HG03097 (cell line): ENCODE results near the gene CCL25.
"Not testable (repeated sequence)": the region's sequence is repeated elsewhere in the genome, so short reads cannot be mapped to it uniquely, and the experiment has no call there.

Experiments used
- ATAC-seq: cut with Tn5 transposase; IDR thresholded peaks from one replicate; pipeline ENCODE4 v1.9.1; 2021; ENCODE audit not compliant: unreplicated experiment, low FRiP score

The CCL25 gene

GRCh38 chr19:8084152-8084551, 31.6 kb downstream of the CCL25 start:
- no peak for ATAC-seq

- no peak for ATAC-seq
Measured at GRCh38 chr19:8085598-8086408, 33.2 kb downstream of the CCL25 start.

GRCh38 chr19:8086849-8087248, 34.3 kb downstream of the CCL25 start:
- no peak for ATAC-seq

GRCh38 chr19:8087876-8088275, 35.3 kb downstream of the CCL25 start:
- no peak for ATAC-seq

- no peak for ATAC-seq
Measured at GRCh38 chr19:8088752-8089663, 36.4 kb downstream of the CCL25 start.

- ATAC-seq = no peak
Measured at GRCh38 chr19:8089664-8090601, 37.4 kb downstream of the CCL25 start.

- no peak for ATAC-seq
Measured at GRCh38 chr19:8090950-8091349, 38.4 kb downstream of the CCL25 start.

DNA sequence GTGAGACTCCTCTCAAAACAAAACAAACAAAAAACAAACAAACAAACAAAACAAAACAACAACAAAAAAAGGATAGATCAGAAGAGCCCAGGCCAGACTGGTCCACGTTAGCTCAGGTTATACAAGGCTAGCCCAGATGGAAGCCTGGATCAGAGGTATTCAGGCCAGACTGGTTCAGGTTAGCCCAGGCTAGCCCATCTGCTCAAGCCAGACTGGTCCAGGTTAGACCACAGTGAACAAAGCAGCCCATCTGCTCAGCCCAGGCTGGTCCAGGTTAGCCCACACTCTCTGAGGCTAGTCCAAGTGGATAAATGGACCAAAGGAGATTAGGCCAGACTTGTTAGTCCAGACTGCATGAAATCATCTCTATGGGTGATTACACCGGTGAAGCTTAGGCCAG, 41.2 kb downstream of the CCL25 start:
- ATAC-seq = no peak

DNA sequence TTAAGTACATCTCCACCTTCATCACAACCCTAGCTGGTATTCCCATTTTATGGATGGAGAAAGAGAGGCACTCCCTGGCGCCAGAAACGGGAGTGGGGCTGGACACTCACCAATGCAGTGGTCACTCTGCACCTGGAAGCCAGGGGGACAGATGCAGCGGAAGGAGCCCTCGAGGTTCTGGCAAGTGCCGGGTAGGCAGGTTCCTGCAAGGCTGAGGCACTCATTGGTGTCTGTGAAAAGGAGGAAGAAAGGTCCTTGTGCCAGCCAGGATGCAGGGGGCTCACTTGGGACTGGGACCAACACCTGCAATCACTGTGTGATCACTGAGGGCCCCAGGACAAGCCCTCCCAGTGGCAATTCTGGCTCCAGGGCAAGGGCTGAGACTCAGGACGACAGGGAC, 41.8 kb downstream of the CCL25 start:
- ATAC-seq = no peak

- no peak for ATAC-seq
Measured at GRCh38 chr19:8095354-8095886, 42.9 kb downstream of the CCL25 start.

- ATAC-seq = no peak
Measured at GRCh38 chr19:8096071-8096470, 43.5 kb downstream of the CCL25 start.

DNA sequence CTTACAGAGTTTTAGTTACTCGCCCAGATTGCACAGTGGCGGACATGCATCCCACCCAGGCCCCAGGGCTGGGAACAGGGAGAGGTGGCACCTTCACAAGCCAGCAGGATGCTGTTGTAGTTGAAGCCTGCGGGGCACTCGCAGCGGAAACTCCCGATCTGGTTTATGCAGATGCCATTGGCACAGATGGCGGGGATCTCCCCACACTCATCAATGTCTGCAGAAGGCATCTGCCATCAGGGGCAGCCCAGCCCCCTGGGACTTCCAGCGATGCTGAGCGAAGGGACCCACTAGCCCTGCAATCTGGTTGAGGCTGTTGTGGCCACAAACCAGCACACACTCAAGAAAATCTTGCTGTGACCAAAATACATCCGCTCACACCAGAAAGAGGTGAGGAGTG, 44.6 kb downstream of the CCL25 start:
- no peak for ATAC-seq

DNA sequence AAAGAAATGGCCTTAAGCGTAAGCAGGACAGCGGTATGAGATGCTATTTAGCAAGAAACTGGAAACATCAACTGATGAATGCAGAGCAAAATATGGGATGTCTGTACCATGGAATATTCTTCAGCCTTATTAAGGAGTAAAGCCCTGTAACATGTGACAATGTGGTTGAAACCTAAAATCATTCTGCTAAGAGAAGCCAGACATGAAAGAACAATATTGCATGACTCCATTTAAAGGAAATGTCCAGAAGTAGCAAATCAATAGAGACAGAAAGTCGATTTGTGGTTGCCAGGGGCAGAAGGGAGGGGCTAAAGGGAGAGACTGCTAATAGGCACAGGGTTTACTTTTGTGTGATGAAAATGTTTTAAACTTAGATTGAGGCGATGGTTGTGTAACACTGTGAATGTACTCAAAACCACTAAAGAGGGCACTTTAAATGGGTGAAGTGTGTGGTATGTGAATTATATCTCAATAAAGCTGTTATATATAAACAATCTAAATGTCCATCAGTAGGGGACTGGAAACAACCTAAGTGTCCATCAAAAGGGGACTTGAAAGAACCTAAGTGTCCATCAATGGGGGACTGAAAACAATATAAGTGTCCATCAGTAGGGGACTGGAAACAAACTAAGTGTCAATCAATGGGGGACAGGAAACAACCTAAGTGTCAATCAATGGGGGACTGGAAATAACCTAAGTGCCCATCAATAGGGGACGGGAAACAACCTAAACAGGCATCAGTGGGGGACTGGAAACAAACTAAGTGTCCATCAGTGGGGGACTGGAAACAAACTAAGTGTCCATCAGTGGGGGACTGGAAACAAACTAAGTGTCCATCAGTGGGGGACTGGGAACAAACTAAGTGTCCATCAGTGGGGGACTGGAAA, 45.4 kb downstream of the CCL25 start:
- no peak for ATAC-seq

DNA sequence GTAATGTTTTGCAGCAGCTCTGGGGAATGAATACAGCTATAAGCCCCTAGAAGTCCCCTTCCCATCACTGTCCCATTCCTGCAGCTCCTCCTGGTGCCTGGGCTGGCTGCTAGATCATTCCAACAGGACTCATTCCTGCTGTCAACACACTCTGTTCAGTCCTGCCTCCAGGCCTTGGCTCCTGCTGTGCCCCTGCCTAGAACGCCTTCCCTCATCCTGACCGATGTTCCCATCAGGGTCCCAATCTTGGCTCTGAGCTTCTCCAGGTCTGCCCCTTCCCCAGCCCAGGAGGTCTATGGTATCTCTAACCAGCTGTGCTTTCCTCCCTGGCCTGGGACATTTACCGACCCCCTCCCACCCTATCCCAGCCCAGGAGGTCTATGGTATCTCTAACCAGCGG, 48.8 kb downstream of the CCL25 start:
- ATAC-seq = no peak

DNA sequence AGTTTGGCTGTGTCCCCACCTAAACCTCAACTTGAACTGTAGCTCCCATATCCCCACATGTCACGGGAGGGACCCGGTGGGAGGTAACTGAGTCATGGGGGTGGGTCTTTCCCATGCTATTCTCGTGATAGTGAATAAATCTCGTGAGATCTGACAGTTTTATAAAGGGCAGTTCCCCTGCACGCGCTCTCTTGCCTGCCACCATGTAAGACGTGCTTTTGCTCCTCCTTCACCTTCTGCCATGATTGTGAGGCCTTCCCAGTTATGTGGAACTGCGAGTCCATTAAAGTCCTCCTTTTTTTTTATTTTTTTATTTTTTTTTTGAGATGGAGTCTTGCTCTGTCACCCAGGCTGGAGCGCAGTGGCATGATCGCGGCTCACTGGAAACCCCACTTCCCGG, 49.4 kb downstream of the CCL25 start:
- not testable (repeated sequence) for ATAC-seq

DNA sequence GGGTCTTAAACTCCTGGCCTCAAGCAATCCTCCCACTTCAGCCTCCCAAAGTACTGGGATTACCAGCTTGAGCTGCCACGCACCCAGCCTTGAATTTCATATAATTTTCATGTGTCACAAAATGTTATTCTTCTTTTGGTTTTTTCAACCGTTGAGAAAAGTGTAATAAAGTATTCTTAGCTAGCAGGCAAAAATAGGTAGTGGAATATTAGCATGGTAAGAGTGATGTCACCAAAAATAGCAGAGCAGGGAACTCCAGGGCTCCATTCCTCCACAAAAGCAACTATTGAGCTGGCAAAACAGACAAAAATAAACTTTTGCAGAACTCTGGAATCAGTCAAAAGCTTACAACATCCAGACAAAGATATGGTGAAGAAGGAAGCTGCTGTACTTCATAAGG, 52.9 kb downstream of the CCL25 start:
- ATAC-seq = no peak

- ATAC-seq = no peak
Measured at GRCh38 chr19:8107301-8107903, 54.8 kb downstream of the CCL25 start.

- ATAC-seq = no peak
Measured at GRCh38 chr19:8108560-8109445, 56.2 kb downstream of the CCL25 start.
